Stimulated activated CD8-positive, alpha-beta memory T cell treated with anti-CD3 and anti-CD28 coated beads, Interleukin-2, amount 100 ng/mL, for 48 hours (primary cell): ENCODE measurements around the gene SLC25A17.

ENCODE experiments used
- DNase-seq, 2 donors: peaks; one replicate each; pipeline ENCODE4 v3.0.0-alpha.2; 2020; ENCODE audit warnings: low read depth in 2 of 2

Gene SLC25A17

GRCh38 chr22:40758390-40758789 lies 60.8 kb downstream of the SLC25A17 start:
- DNase-seq = no peak

DNA sequence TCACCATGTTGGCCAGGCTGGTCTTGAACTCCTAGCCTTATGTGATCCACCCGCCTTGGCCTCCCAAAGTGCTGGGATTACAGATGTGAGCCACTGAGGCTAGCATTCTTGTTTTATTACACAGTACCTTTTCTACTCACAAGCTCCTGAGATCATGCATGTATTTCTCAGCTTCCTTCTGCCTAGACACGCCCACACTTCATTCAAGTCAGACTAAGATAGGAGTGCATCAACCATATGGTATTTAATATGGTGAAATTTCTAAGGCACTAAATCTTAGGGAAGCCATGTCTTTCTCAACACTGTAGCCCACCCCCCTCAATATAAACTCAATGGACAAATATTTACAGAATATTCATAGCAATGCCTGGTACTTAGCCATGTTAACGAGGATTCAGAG lies 62.1 kb downstream of the SLC25A17 start:
- no peak for DNase-seq

DNA sequence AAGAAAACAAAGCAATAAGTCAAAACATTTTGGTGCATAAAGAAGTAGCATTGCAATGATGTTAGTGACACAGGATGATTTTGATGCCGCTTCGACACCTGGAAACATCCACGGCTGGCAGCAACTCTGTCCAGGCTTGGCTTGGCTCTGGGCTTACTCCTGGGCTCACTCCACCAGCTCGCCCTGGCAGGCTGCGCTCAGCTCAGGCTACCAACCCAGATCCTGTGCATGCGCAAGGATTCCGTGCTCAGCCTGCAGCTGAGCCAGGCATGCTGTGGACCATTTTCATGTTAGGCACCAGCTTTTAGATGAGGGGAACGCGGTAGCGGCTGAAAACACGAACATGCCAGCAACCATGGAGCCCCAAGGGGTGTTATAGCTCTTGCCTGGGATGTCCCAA lies 66.0 kb downstream of the SLC25A17 start:
- no peak for DNase-seq

GRCh38 chr22:40751250-40751649 lies 67.9 kb downstream of the SLC25A17 start:
- no peak for DNase-seq

DNA sequence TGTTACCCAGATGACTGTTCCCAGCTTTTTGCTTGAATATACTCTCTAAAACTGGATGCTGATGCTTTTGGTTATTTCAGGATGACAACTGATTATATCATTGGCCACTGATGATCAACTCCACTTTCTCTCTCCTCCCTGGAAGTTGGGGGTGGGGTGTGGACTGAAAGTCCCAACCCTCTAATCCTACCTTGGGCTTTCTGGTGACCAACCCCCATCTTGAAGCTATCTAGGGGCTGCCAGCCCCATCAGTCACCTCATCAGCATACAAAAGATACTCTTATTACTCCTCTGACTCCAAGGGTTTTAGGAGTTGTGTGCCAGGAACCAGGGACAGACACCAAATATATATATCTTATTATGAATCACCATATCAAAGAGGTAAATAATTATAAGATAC lies 69.3 kb downstream of the SLC25A17 start:
- no peak for DNase-seq

DNA sequence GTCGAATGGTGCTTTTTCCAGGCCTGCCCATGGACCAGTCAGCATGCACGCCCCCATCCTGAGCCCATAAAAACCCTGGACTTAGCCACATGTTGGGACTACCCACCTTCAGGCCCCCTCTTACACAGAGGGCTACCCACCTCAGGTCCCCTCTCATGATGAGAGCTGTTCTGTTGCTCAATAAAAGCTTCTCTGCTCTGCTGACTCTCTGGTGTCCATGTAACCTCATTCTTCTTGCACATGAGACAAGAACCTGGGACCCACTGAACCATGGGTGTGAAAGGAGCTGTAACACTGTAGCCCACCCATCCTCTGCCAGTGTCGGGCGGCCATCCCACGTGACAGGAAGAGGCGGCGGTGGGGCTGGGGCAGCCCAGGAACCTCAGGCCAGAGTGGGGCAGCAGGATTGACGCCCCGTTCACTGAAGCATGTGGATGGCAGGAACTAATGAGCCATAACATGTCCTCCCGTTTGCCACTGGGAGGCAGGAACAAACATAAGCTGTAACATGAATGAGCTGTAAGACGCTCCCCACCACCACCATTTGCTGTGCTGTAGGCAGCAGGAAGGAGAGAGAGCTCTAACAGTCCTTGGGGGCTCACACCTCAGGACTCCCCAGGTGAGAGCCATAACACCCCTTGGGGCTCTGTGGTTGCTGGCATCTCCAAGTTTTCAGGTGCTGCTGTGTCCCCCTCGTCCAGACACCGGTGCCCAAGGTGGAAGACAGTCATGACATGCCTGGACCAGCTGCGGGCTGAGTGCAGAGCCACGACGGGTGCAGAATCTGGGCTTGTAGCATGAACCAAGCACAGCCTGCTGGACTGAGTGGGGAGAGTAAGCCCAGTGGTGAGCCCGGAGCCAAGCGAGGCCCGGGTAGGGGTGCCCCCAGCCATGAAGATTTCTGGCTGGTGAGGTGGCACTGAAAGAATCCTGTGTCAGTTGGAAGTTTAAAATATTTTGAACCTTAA lies 70.5 kb downstream of the SLC25A17 start:
- no peak for DNase-seq

GRCh38 chr22:40747361-40747760 lies 71.8 kb downstream of the SLC25A17 start:
- no peak for DNase-seq

DNA sequence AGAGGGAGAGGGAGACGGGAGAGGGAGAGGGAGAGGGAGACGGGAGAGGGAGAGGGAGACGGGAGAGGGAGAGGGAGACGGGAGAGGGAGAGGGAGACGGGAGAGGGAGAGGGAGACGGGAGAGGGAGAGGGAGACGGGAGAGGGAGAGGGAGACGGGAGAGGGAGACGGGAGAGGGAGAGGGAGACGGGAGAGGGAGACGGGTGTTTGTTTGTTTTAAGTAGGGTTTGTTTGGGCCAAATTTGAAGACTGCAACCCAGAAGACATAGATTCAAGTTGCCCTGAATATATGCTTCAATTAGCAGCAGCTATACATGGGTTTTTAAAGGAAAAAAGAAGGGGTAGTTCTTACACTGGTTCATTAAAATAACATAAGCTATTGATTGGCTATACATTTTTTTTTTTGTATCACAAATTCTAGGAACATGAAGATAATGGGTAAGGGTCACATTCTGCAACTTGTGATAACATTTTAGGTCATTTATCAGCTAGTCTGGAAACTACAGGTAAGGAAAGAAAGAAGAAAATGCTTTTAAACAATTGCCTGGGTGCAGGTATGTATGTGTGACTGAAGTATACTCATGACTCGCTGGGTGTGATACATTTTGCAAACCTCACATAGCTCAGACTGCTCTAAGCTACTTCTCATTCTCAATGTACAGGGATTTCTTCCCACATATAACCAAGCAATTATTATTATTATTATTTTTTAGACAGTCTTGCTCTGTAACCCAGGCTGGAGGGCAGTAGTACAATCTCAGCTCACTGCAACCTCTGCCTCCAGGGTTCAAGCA lies 72.5 kb downstream of the SLC25A17 start:
- DNase-seq = no peak

DNA sequence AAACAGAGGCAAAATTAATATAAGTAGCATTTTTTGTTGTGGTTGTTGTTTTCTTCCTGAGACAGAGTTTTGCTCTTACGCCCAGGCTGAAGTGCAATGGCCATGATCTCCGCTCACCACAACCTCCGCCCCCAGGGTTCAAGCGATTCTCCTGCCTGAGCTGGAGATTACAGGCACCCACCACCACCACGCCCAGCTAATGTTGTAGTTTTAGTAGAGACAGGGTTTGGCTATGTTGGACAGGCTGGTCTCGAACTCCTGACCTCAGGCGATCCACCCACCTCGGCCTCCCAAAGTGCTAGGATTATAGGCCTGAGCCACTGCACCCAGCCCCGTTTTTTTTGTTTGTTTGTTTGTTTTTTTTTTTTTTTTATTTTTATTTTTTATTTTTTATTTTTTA lies 75.4 kb downstream of the SLC25A17 start:
- DNase-seq = no peak

DNA sequence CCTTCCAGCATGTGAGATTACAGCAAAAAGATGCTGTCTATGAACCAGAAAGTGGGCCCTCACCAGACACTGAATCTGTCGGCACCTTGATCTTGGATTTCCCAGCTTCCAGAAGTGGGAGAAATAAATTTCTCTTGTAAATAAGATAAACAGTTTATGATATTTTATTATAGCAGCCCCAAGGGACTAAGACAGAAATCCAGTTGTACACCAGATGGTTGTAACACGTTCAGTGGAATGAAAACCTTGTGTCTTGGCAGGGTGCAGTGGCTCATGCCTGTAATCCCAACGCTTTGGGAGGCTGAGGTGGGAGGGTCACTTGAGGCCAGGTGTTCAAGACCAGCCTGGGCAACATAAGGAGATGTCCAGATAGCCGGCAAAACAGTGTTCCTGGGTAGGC lies 78.0 kb downstream of the SLC25A17 start:
- DNase-seq = no peak

DNA sequence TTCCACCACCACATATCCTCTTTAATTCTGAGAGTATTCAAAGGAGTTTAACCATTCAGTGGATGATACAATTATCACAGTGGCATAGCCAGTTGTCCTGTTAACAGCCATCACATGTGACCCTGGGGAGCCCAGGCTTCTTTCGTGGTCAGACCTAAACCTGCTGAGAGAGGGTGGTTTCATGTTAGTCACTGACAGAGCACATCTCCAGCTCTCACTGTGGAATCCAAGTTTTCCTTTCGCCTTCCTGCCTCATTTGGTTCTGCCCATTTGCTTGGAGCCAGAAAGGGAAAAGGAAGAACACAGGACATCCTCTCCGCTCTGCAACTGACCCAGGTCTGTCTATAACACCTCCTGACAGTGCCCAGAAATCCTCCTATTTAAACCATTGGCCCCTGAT lies 79.4 kb downstream of the SLC25A17 start:
- DNase-seq = no peak

DNA sequence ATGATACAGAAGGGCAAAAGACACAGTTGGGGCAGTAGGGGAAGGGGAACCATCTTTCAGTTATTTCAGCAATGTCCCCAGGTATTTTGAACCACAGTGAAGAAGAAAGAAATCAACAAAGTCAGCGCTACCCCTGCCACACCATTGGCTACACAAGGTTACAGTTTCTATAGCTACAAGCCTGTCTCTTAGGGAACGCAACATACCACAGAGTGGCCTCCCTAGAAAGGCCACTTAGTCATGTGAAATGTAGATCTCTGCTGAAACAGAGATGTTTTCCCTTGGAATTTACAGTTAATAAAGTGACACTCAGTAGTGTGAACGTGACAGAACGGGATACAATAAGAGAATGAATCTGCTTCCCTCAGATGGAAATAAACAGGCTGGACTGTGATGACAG lies 85.2 kb downstream of the SLC25A17 start:
- no peak for DNase-seq

GRCh38 chr22:40732999-40733292 lies 86.2 kb downstream of the SLC25A17 start:
- no peak for DNase-seq

- no peak for DNase-seq
Observed at GRCh38 chr22:40729284-40729683, 89.9 kb downstream of the SLC25A17 start.

- DNase-seq = peak; percentile 13 to 40
Observed at GRCh38 chr22:40728731-40729189, 90.4 kb downstream of the SLC25A17 start.

GRCh38 chr22:40727964-40728615 lies 91.1 kb downstream of the SLC25A17 start:
- DNase-seq = no peak

GRCh38 chr22:40727070-40727963 lies 91.8 kb downstream of the SLC25A17 start:
- DNase-seq = no peak

DNA sequence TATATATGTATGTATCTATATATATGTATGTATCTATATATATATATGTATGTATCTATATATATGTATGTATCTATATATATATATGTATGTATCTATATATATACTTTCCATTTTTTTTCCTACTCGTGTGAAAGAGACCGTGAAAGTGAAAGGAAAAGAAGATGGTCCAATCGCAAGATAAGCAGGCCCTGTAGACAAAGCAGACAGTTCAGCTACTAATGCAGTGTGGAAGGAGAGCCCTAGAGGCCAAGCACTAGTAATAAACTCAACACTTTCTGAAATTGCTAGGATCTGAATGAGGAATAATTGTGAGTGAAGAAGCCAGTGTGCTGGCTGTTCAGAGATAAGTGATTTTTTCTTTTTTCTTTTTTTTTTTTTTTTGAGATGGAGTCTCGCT lies 92.6 kb downstream of the SLC25A17 start:
- no peak for DNase-seq

- DNase-seq = no peak
Observed at GRCh38 chr22:40723396-40723933, 95.7 kb downstream of the SLC25A17 start.

- no peak for DNase-seq
Observed at GRCh38 chr22:40721266-40721665, 97.9 kb downstream of the SLC25A17 start.
